HuH-7 (cell line): ENCODE data around the gene DPP6.

Experiments used
- DNase-seq: peaks from one replicate; pipeline ENCODE4 v3.0.0; 2011; ENCODE audit warnings: low spot score

DPP6 gene

DNA sequence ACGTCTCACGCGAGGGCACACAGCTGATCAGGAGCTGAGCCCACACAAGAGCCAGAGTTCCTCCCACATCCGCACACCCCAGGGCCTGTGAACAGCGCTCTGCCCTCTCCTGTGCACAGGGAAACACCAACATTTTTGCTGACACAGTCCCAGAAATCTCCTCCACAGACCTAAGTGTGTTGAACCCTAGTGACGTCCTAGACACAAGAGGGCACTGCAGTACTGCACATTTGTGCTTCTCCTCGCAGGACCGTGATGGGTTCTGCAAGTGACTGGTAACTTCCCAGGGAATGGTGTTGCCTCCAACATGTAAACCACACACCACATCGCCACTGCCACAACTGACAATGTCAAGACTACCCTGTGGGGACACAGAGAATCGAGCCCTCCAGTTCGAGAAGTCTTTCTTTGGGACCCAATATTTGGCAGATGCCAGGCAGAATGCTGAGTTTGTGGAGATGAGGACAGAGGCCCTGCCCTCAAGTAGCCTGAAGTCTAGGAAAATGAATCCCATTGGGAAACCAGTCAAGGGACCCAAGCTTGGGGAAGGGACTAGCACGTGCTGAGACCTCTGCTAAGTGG is 780.5 kb downstream of the DPP6 start:
- DNase-seq = peak; percentile 49

DNA sequence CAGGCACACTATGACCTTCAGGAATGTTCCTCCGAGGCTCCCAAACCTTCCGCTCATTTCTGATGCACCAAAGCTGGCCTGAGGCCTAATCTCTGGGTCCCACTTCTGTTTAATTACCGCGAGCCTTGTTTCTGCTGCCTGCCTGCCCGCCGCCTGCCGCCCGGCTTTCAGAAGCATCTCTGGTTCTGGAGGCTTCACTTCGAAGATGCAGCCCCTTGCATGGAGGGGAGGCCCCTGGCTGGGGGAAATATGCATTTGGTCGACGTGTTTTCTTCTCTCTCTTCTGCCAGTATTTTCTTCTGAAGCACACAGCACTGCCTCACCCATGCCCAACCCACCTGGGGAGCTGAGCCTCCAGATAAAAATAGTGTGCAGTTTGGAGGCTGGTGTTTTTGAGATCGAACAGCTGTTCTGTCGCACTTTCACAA is 783.8 kb downstream of the DPP6 start:
- no peak for DNase-seq

DNA sequence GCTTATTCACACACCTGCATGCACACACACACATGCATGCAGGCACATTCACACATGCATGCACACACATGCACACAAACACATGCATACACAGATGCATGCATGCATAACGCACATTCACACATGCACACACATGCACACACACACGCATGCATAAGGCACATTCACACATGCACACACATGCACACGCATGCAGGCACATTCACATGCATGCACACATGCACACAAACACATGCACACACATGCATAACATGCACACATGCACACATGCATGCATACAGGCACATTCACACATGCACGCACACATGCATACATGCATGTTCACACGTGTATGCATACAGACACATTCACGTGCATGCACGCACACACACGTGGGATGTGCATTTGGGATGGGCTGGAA is 784.9 kb downstream of the DPP6 start:
- no peak for DNase-seq

DNA sequence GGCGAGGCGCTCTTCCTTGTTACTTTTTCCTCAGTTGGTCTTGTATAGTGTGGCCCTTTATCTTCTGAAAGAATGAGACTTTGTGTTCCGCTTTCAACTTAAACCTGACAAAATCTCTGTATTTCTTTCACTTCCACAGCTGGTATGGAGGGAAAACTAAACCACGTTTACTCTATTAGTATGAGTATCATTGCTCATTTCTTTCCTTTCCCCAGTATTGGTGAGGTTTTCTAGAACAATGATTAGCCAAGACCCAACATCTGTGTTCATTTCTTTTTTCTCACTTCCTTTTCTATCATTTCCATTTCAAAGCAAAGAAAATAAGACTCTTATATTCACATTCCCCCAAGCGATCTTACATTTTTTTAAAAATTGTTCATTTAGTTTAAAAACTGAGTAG is 785.4 kb downstream of the DPP6 start:
- no peak for DNase-seq

DNA sequence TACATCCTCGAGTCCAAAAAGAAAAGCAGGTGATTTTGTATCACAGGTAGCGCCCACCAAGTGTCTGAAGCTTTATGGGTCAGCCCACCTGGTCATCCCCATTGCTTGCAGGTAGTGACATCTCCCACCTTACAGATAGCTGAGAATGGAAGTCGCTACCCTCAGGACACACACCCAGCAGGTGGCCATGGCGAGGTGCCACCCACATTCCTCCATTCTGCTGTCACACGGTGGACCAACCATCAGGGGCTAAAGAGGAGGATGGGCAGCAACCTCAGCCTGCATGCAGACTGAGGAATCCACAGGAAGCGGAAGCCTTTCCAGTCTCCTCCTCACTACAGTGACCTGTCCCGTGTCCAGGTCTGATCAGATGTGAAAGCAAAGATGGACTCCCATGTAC is 787.9 kb downstream of the DPP6 start:
- DNase-seq = no peak

DNA sequence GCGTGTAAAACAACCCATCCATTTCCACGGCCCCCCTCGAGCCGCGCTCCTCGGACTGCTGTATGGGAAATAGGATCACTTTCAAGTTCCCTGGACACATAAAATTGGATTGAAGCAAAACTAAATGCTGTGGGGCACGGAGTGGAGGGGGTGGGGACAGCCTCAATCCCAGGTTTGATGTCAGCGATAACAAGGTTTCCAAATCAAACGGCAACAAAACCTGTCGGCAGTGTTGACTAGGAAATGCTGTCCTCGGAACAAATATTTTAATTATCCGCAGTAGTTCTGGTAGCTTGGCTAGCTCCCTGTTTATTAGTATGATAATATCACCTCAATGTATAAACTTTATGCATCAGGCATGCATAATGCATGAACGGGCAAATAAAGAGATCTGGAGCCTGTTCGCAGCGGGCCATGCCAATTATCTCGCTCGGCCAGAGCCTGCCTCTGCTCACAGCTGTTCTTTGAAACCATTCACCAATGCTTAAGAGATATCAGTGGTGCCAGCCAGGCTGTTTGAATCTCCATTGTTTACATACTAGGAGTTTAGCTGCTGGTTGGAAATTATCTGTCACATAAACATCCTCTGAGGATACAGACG is 789.6 kb downstream of the DPP6 start:
- no peak for DNase-seq

DNA sequence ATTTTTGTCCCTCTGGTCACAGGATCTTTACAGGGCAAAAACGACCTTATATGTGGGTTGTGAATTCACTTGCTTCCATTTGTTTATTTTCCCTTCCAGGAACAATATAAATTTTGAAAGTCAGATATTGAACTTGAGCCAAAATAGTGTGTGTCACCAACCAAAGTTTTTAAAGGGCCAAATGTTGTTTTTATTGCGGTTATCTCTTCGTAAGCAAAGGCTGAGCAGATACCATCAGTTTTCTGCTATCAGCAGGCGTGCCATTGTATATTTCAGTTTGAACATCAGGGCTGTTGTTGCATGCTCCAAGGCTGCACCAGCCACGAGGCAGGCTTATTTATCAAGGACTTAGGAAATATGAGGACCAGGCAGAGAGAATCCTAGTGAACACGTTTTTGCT is 790.4 kb downstream of the DPP6 start:
- no peak for DNase-seq

DNA sequence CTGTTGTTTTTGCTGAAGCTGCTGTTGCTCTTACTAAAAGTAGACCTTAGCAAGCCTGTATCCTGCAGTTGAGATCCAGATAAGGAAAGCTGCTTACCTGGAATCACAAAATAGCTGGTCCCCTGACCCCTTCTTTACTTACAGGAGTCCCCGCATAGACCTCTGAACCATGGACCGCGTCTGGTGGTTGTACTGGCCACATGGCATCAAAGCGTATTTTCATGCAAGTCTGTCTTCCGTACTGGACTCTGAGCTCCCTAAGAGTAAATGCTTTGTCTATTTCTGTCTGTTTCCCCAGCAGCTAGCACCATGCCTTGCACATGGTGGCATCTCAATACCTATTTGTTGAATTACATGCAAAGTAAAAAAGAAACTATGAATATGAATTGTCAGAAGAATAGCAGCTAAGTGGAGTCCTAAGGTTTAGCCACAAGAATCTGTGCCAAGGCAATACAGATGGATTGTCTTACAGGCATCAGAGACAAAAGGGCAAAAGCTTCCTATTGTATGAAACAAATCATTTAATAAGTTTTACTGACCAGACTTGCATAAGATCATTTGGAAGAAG is 791.6 kb downstream of the DPP6 start:
- no peak for DNase-seq

DNA sequence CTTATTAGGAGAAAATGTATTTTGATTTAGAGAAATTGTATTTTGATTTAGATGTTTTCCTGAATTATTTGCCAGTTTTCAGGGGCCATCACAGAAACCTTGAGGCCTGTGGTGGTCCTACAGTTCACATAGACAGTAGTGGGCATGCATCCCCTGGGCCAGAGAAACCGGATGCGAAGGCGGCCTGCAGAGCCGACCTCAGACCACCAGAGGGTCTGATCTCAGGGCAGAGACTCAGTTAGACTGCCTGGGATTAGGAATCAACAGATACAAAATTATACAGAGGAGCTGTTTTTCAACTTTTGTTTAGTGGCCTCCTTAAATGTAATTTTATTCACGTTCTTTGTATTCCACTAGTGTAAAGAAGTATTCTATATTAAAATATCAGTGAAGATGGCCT is 792.3 kb downstream of the DPP6 start:
- DNase-seq = no peak

DNA sequence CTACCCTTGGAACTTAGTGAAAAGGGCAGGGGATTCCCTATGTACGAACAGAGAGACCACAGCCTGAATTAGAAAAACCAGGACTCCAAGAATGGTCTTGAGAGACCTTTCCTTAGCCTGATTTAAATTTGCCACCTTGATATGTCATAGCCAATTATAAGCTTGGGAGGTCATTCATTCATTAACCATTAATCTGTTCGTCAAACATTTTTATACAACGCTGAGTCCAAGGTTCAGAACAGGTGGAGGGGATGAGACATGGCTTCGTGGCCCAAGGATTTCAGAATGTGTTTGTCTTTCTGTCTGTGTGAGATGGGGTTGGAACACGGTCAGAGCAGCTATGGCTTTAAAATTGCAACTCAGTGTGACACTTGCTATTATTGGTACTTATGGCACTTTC is 792.8 kb downstream of the DPP6 start:
- DNase-seq = no peak

DNA sequence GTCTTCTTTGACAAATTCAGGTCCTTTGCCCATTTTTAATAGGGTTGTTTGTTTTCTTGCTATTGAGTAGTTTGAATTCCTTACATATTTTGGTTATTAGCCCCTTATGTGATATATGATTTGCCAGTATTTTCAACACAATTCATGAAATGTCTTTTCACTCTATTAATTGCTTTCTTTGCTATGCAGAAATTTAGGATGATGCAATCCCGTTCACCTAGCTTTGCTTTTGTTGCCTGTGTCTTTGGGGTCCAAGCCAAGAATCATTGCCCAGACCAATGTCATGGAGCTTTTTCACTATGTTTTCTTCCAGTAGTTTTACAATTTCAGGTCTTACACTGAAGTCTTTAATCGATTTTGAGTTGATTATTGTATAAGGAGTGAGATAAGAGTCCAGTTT is 796.3 kb downstream of the DPP6 start:
- no peak for DNase-seq

DNA sequence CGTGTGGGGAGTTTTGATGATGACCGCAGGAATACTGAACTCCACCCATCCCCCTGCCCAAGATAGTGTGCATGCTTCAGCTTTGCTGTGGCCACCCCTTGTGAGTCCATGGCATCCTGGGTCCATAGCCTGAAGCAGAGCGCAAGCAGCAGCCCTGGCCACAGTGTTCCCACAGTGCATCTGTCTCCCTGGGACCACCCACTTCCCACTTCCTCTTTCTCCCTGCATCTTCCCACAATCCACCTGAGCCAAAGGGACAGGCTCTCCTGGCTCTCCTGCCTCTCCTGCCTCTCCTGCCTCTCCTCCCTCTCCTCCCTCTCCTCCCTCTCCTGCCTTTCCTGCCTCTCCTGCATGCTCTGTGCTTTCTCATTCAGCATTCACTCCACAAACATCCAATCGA is 800.0 kb downstream of the DPP6 start:
- no peak for DNase-seq

DNA sequence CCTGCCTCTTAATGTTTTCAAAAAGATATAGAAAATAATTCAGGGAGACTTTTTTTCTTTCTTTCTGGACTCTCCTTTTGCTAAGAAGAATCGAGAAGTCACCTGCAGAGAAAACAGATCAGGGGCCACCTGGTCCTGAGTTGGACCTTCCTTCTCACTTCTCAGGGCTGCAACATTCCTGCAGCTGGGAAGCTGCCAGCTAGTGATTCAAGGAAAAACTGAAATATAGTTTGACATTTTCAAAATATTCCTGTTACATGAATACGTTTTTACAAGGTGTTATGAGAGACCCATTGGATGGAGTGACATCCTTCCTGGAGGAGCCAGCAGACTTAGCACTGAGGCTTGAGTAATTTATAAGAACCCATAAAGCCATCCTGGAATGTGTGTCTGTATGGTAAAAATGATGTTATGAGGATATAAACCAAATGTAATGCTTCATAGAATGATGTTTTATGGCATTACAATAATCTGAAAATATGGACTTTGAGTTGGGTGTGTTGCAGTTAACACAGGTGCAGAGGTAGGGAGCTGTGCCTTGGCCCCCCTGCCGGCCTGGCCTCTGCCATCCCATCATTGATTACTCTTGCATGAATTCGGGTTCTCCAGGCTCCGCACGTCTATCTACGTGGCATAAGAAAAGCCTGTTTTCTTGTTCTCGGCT is 801.0 kb downstream of the DPP6 start:
- DNase-seq = no peak

DNA sequence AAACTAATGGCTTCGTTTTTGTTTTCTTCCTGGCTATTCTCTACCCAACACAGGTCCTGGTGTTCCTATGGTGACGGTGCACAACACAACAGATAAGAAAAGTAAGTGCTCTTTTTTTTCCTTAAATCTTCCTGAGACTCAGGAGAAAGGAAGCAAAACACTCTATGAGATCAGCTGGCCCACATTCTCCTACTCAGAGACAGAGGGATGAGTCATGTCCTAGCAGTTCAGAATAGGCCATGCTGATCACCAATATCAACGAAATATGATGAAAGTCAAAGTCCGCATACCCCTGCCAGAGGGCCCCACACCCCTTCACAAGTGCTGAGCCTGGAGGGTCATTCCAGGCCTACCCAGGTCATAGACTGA is 801.5 kb downstream of the DPP6 start:
- no peak for DNase-seq

DNA sequence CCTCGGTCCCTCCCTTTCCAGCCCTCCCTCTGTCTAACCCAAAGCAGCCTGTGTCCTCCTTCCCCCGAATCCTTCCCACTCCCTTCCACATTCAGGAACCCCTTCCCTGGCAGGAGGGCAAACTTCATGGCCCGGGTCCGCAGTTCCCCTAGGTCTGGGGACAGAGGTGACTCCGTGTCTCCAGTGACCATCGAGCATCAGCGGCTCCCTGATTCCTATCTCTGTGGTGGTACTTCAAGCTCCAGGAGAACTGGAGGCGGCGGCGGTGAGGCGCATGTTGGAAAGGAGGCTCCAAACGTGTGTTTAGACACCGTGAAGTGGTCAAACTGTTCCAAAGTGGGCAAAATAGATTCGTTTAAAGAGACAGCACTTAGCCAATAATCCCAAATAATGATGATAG is 802.6 kb downstream of the DPP6 start:
- no peak for DNase-seq

DNA sequence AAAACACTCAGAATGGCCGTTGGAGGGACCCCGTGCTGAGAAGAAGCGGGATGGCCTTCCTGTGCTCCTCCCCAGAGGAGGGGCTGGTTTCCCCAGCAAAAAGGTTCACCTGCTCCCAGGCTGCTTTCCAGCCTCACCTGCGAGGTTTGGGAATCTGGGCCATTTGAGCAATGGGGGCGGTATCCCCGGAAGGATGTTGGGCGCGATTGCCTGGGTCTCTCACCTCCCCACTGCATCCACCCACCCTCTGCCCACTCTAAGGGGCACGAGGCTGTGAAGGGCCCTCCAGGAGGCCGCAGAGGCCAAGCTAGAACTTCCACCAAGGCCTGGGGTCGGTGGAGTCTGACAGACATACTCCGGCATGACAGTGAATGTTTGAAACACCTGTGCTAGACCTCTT is 803.2 kb downstream of the DPP6 start:
- no peak for DNase-seq

DNA sequence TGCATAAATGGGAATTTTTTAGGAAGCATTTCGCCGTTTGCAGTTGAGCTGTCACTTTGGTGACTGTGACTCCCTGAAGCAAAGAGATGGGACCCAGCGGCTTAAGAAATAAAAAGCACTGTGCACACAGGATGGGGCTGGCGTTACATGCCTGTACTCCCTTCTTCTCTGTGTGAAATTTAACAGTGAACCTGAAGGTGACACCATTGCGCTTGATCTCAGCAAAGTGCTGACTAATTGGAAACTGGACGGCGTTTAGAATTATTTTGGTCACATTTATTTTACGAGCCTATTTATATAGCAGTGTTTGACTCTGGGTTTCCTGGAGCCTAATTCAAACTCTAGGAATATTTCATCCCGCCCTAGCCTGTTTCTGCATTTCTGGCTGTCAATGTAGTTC is 804.5 kb downstream of the DPP6 start:
- DNase-seq = no peak

DNA sequence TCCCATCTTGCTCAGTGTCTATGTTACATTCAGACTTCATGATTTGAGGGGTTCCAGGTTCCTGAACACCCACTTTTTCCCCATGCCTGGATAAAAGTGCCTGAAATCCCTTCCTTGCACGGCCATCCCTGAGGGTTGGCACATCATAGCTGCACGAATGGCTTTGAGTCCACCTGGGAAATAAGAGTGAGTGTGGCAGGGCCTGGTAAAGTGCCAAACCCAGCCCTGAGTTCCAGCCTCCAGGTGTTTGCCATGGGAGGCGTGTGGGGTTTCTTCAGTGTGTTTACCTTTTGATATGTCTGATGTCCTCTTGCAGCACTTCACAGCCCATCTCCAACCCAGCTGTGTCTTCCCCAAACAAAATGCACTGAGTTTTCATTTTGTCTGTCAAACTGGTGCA is 805.0 kb downstream of the DPP6 start:
- DNase-seq = no peak

DNA sequence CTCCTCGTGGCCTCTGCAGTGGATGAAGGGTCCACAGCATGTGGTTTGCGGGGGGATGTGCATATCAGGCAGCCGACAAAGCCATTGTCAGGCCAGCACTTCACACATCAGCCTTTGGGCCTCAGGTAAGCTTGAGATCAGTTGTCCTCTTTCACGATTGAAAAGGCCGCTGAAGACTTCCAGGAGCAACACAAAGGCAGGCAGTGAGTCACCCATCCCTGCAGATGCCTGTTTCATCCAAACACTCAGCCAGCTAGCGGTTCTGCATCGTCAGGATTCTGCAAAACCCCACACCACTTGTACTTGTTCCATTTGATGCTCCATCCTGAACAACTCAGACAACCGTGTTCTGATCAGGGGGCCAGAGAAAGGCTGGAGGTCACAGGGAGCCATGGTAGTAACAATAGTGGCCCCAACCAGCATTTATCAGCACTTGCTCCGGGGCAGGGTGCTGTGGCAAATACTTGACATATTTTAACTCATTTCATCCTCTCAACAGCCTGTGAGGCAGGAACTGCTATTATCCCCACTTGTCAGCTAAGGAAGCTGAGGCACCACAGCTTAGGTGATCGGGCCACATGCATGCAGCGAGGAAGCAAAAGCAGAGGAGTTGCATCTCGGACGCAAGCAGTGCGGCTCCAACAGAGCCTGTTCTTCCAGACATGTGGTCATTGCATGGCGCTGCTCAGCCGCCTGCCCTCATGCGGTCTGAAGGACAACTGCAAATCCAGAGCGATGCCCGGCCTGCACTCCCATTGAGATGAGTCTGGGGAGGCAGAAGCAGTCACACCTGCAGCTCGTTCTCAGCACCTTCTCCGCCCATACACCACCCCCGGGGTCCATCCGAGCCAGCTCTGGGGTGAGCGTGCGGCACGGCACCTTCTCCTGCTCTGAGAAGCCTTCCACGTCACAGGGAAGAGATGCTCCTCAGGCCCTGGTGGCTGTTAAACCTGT is 805.8 kb downstream of the DPP6 start:
- no peak for DNase-seq

DNA sequence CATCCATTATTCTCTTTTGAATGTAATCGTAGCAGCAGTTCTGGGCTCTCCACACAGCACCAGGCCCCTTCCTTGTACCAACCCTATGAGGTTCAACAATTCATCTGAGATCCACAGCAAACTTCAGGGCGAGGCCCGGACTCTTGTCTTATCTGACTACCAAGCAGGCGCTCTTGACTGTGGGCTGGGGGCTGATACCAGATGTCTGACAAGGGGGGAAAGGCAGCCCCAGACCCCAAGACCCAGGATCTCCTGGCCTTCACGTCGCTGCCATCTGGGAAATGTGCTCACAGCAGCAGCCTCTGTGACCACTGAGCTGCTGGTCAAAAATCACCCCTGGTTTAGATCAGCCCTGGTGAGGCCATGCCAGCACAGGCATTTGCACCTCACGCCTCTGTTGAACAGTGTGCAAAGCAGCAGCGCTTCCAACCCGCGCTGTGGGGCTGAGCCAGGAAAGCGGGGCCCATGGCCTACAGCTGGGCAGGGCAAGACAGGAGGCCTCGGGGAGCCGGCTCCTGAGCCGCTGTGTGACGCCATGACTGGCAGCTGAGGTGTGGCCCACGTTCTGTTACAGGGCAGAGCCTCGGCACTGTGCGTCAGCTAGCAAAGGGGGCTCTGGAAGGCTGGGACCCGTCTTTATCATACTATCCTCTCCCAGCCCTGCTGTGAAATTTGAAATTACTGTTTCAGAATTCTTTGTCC is 806.8 kb downstream of the DPP6 start:
- DNase-seq = no peak

DNA sequence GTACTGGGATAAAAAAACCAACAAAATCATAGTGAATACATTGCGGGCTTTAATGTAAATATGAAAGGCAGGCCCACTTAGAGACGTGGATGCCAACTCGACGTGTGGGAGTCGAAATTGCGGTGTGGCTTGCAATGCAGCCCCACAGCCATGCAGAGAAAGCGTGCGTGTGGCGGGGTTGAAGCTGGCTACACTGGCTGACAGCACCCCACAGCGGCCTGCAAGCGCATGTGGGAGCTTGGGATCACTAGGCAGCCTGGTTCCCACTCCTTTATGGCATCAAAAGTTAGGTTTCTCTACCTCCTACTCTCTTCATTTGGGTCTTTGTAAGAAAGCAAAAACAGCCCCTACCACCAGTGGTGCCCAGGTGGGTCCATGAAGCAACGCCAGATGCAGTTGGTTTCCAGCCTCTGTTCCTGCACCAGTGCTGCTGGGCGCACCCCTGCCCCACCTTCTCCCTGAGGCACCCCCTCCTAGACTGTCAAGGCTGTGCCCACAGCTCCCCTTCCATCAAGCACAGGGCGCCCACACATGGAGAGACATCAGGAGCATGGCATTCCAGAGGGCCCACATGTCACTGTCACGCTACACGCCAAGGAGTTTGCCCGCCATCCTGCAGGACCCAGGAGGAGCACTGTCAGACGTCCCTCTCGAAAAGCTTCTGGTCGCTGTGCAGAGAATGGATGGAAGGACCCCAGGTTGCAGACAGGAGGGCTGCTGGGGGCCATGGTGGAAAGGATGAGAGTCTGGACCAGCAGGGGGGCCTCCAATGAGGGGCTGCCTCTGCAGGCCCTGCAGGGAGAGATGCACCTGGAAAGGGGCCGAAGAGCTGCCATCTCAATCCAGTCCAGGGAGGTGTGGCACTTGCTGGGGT is 807.8 kb downstream of the DPP6 start:
- DNase-seq = no peak
